ENCODE measurements around the gene SHROOM1. TPM values are rescaled to one million over a fixed set of nuclear protein-coding genes. Genes with fewer than 3 reads are reported as not detected.
"Not testable (repeated sequence)": the region's sequence is repeated elsewhere in the genome, so short reads cannot be mapped to it uniquely, and the experiment has no call there.

The SHROOM1 gene
- total and polyA plus RNA-seq, 2 experiments from 2014 or later, result 2.5 to 5.4 TPM

GRCh38 chr5:132807163-132807838 lies 23.1 kb downstream of the SHROOM1 start:
- no peaks in the 10 kb centered on the region for H3K79me2 ChIP-seq (replicated peaks; ENCODE audit: insufficient read depth)
- H3K4me3 ChIP-seq, result no peak overlapping the region
- peaks cover 13% of the 10 kb centered on the region for H3K4me1 Mint-ChIP-seq
- H3K27me3 ChIP-seq (ENCODE audit: insufficient read depth), result peaks cover 20% of the 10 kb centered on the region
- peaks cover 4% of the 10 kb centered on the region for H3K4me1 ChIP-seq (ENCODE audit: insufficient read depth)
- H3K9me2 ChIP-seq (ENCODE audit: insufficient read depth), result no peaks in the 10 kb centered on the region
- H3K4me2 ChIP-seq, result peak overlapping the region; percentile 61; the same call in 1 of the 2 replicates
- ATAC-seq (peak; percentile 98), DNase-seq (ENCODE audit: low spot score) (peak; percentile 85)
- H3K36me3 Mint-ChIP-seq (ENCODE audit: low read depth), result no peaks in the 10 kb centered on the region; the same call in 2 of the 3 replicates
- no peaks in the 10 kb centered on the region for H4K20me1 ChIP-seq (replicated peaks; ENCODE audit: insufficient read depth)
- no peak overlapping the region for H3K4me3 Mint-ChIP-seq
- peak overlapping the region; percentile 92 for H2AFZ ChIP-seq
- H3K27ac ChIP-seq (ENCODE audit: low read depth), result no peak overlapping the region
- no peaks in the 10 kb centered on the region for H3F3A ChIP-seq (replicated peaks; ENCODE audit: low read depth)
- no peaks in the 10 kb centered on the region for H3K36me3 ChIP-seq (ENCODE audit: insufficient read depth)
- peaks cover 31% of the 10 kb centered on the region for H3K27me3 Mint-ChIP-seq (ENCODE audit: insufficient read depth, low read depth, poor library complexity)
- H3K27ac Mint-ChIP-seq, result no peak overlapping the region
- peaks cover 4% of the 10 kb centered on the region; the same call in 2 of the 3 replicates for H3K9me3 Mint-ChIP-seq
- TF ChIP-seq ZNF331 (CRISPR knock-in tag; IDR thresholded peaks at IDR 0.05; ENCODE audit: low read depth) (no peak), EZH2phosphoT487 (IDR thresholded peaks at IDR 0.05; ENCODE audit: unreplicated experiment) (no peak), JUNB (IDR thresholded peaks at IDR 0.05; ENCODE audit: unreplicated experiment) (no peak), ZNF114 (CRISPR knock-in tag; IDR thresholded peaks at IDR 0.05) (no peak), EZH2 (IDR thresholded peaks at IDR 0.05; ENCODE audit: low read depth, unreplicated experiment) (no peak), CTCF (conservative IDR thresholded peaks at IDR 0.05; ENCODE audit: low read depth in 2 of 2) (peak; percentile 62 to 76)
- TF ChIP-seq, protein P1, sequence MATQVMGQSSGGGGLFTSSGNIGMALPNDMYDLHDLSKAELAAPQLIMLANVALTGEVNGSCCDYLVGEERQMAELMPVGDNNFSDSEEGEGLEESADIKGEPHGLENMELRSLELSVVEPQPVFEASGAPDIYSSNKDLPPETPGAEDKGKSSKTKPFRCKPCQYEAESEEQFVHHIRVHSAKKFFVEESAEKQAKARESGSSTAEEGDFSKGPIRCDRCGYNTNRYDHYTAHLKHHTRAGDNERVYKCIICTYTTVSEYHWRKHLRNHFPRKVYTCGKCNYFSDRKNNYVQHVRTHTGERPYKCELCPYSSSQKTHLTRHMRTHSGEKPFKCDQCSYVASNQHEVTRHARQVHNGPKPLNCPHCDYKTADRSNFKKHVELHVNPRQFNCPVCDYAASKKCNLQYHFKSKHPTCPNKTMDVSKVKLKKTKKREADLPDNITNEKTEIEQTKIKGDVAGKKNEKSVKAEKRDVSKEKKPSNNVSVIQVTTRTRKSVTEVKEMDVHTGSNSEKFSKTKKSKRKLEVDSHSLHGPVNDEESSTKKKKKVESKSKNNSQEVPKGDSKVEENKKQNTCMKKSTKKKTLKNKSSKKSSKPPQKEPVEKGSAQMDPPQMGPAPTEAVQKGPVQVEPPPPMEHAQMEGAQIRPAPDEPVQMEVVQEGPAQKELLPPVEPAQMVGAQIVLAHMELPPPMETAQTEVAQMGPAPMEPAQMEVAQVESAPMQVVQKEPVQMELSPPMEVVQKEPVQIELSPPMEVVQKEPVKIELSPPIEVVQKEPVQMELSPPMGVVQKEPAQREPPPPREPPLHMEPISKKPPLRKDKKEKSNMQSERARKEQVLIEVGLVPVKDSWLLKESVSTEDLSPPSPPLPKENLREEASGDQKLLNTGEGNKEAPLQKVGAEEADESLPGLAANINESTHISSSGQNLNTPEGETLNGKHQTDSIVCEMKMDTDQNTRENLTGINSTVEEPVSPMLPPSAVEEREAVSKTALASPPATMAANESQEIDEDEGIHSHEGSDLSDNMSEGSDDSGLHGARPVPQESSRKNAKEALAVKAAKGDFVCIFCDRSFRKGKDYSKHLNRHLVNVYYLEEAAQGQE (IDR thresholded peaks at IDR 0.05; ENCODE audit: unreplicated experiment), result no peak

DNA sequence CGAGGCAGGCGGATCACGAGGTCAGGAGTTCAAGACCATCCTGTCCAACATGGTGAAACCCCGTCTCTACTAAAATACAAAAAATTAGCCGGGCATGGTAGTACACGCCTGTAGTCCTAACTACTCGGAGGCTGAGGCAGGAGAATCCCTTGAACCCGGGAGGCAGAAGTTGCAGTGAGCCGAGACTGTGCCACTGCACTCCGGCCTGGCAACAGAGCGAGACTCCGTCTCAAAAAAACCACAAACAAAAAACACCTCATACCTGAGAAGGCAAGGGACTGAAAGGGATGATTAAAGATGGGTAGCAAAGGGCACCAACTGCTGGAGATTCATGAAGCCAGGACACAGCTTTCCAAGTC lies 23.7 kb downstream of the SHROOM1 start:
- H3K27ac ChIP-seq (ENCODE audit: low read depth); ATAC-seq; H3K4me1 ChIP-seq (ENCODE audit: insufficient read depth); H3K79me2 ChIP-seq (replicated peaks; ENCODE audit: insufficient read depth); H3K4me3 Mint-ChIP-seq; H3K27ac Mint-ChIP-seq; DNase-seq (ENCODE audit: low spot score); H3K4me3 ChIP-seq; H3K36me3 Mint-ChIP-seq (ENCODE audit: low read depth); H3K36me3 ChIP-seq (ENCODE audit: insufficient read depth); H4K20me1 ChIP-seq (replicated peaks; ENCODE audit: insufficient read depth); H3F3A ChIP-seq (replicated peaks; ENCODE audit: low read depth); H3K9me2 ChIP-seq (ENCODE audit: insufficient read depth); H3K9me3 Mint-ChIP-seq: not testable (repeated sequence)
- peaks cover 11% of the 10 kb centered on the region for H3K4me1 Mint-ChIP-seq
- Histone ChIP-seq H2AFZ (peak overlapping the region; percentile 92), H3K27me3 (ENCODE audit: insufficient read depth) (peaks cover 15% of the 10 kb centered on the region), H3K4me2 (peak overlapping the region; percentile 61; the same call in 1 of the 2 replicates)
- H3K27me3 Mint-ChIP-seq (ENCODE audit: insufficient read depth, low read depth, poor library complexity), result peaks cover 26% of the 10 kb centered on the region

DNA sequence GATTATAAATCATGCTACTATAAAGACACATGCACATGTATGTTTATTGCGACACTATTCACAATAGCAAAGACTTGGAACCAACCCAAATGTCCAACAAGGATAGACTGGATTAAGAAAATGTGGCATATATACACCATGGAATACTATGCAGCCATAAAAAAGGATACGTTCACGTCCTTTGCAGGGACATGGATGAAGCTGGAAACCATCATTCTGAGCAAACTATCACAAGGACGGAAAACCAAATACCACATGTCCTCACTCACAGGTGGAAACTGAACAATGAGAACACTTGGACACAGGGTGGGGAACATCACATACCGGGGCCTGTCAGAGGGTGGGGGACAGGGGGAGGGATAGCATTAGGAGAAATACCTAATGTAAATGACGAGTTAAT lies 24.6 kb downstream of the SHROOM1 start:
- not testable (repeated sequence) for H3K4me3 Mint-ChIP-seq; H3K27ac Mint-ChIP-seq; H3K4me2 ChIP-seq; H3K4me3 ChIP-seq; H2AFZ ChIP-seq; H3K9me3 Mint-ChIP-seq; H3K79me2 ChIP-seq (replicated peaks; ENCODE audit: insufficient read depth); H3K36me3 ChIP-seq (ENCODE audit: insufficient read depth); H3K27me3 ChIP-seq (ENCODE audit: insufficient read depth); H3K4me1 ChIP-seq (ENCODE audit: insufficient read depth); ATAC-seq; DNase-seq (ENCODE audit: low spot score); H4K20me1 ChIP-seq (replicated peaks; ENCODE audit: insufficient read depth); H3F3A ChIP-seq (replicated peaks; ENCODE audit: low read depth); H3K27ac ChIP-seq (ENCODE audit: low read depth); H3K36me3 Mint-ChIP-seq (ENCODE audit: low read depth); H3K9me2 ChIP-seq (ENCODE audit: insufficient read depth)
- Mint-ChIP-seq H3K4me1 (peaks cover 11% of the 10 kb centered on the region), H3K27me3 (ENCODE audit: insufficient read depth, low read depth, poor library complexity) (peaks cover 18% of the 10 kb centered on the region)

- Mint-ChIP-seq H3K4me1 (peaks cover 11% of the 10 kb centered on the region), H3K27me3 (ENCODE audit: insufficient read depth, low read depth, poor library complexity) (peaks cover 11% of the 10 kb centered on the region)
- H3K36me3 ChIP-seq (ENCODE audit: insufficient read depth); H3K4me1 ChIP-seq (ENCODE audit: insufficient read depth); H4K20me1 ChIP-seq (replicated peaks; ENCODE audit: insufficient read depth); H3K4me3 Mint-ChIP-seq; ATAC-seq; DNase-seq (ENCODE audit: low spot score); H3K79me2 ChIP-seq (replicated peaks; ENCODE audit: insufficient read depth); H3K27ac Mint-ChIP-seq; H3K27me3 ChIP-seq (ENCODE audit: insufficient read depth); H3K9me3 Mint-ChIP-seq; H3F3A ChIP-seq (replicated peaks; ENCODE audit: low read depth); H3K4me3 ChIP-seq; H3K9me2 ChIP-seq (ENCODE audit: insufficient read depth); H3K36me3 Mint-ChIP-seq (ENCODE audit: low read depth); H3K4me2 ChIP-seq; H3K27ac ChIP-seq (ENCODE audit: low read depth); H2AFZ ChIP-seq: not testable (repeated sequence)
These were observed 26.2 kb downstream of the SHROOM1 start for GRCh38 chr5:132804219-132804618.
